PC-9 (cell line): ENCODE results near the gene KRTAP6-3.

ENCODE experiments used
- CTCF ChIP-seq: fragments of 200-600 bp; sonication (generic); conservative IDR thresholded peaks from 2 replicates; pipeline ENCODE4 v1.6.1; 2017; ENCODE audit warnings: mixed run types, antibody characterized with exemption, mild to moderate bottlenecking, moderate library complexity
- EZH2 ChIP-seq: fragments of 200-600 bp; sonication (generic); IDR thresholded peaks from 2 replicates; pipeline ENCODE4 v1.8.0; 2017; ENCODE audit warnings: antibody characterized with exemption, low read depth

GRCh38 chr21:30634906-30635305, 42.7 kb downstream of the KRTAP6-3 start, which contains the start of gene KRTAP20-2:
- TF ChIP-seq CTCF: no peak
- TF ChIP-seq EZH2: no peak
